Mucosa of rectum (tissue), 2 donors: Measurements from ENCODE around the gene CRY2.

Experiments
- H3K27ac ChIP-seq, 2 donors: one replicate each; pipeline ENCODE4 v1.7.0; 2013; ENCODE audit warnings: inconsistent platforms in 2 of 2, low read depth in 2 of 2, low read length in 2 of 2
- H3K27me3 ChIP-seq, 2 donors: one replicate each; pipeline ENCODE4 v1.7.0; 2013; ENCODE audit warnings: low read length in 2 of 2; ENCODE audit not compliant: control insufficient read depth in 2 of 2, insufficient read depth in 2 of 2
- H3K36me3 ChIP-seq, 2 donors: one replicate each; pipeline ENCODE4 v1.7.0; 2013; ENCODE audit warnings: low read length in 2 of 2; ENCODE audit not compliant: control insufficient read depth in 2 of 2, insufficient read depth in 2 of 2
- H3K4me1 ChIP-seq, 2 donors: one replicate each; pipeline ENCODE4 v1.7.0; 2013; ENCODE audit warnings: low read length in 2 of 2, mild to moderate bottlenecking in 1 of 2; ENCODE audit not compliant: control insufficient read depth in 2 of 2, insufficient read depth in 2 of 2
- H3K4me3 ChIP-seq, 2 donors: one replicate each; pipeline ENCODE4 v1.7.0; 2013; ENCODE audit warnings: low read length in 2 of 2
- H3K9ac ChIP-seq, 2 donors: one replicate each; pipeline ENCODE4 v1.7.0; 2013; ENCODE audit warnings: low read length in 2 of 2, low read depth in 1 of 2, mild to moderate bottlenecking in 1 of 2
- H3K9me3 ChIP-seq, 2 donors: one replicate each; pipeline ENCODE4 v1.7.0; 2013; ENCODE audit warnings: low read length in 2 of 2; ENCODE audit not compliant: control insufficient read depth in 2 of 2
- donor health status: healthy.
- donor health status: Normal muscosa, but diverticular disease.

CRY2 gene

DNA sequence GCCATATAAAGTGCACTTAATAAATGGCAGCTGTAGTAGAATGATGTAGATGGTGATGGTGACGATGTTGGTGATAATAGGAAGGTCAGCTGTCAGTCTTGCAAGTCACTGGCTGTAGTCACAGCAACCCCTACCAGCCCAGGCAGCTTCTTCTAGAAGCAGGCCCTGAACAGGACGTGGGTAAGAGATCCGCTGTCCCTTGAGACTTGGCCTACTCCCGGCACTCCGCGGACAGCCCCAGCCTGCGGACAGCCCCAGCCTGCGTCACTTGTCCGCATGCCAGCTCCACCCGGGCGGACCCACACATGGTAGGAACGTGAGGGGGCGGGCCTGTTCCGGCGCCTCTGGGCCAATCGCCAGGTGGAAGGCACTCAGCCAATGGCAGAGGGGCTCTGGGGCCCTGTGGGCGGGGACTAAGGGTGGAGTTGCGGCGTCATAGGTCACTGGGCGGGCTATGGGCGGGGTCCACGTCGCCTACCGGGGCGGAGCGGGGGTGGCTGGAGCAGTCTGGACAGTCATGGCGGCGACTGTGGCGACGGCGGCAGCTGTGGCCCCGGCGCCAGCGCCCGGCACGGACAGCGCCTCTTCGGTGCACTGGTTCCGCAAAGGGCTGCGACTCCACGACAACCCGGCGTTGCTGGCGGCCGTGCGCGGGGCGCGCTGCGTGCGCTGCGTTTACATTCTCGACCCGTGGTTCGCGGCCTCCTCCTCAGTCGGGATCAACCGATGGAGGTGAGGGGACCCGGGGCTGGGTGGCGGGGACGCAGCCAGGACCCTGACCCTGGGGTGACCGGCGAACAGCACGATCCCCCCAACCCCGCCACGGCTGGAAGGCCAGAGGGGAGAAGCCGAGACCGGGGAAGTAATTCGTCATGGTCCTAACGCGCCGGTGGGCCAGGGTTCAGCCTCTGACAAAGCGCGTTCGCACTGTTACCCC is at the start of gene CRY2:
CRY2 (plus strand) TSS at position 502 of the 937 bp plus-strand sequence; CDS start at position 518, 16 bp downstream.
- Histone ChIP-seq H3K27ac (peak within 1 kb of the TSS; percentile 94 to 96), H3K9me3 (no peaks in the 10 kb centered on the region), H3K4me3 (peak within 1 kb of the TSS; percentile 79 to 91), H3K27me3 (no peaks in the 10 kb centered on the region), H3K4me1 (peaks cover 25 to 37% of the 10 kb centered on the region in 2 donors), H3K36me3 (peaks cover 0 to 2% of the 10 kb centered on the region in 2 donors), H3K9ac (peak within 1 kb of the TSS; percentile 97 to 99)

DNA sequence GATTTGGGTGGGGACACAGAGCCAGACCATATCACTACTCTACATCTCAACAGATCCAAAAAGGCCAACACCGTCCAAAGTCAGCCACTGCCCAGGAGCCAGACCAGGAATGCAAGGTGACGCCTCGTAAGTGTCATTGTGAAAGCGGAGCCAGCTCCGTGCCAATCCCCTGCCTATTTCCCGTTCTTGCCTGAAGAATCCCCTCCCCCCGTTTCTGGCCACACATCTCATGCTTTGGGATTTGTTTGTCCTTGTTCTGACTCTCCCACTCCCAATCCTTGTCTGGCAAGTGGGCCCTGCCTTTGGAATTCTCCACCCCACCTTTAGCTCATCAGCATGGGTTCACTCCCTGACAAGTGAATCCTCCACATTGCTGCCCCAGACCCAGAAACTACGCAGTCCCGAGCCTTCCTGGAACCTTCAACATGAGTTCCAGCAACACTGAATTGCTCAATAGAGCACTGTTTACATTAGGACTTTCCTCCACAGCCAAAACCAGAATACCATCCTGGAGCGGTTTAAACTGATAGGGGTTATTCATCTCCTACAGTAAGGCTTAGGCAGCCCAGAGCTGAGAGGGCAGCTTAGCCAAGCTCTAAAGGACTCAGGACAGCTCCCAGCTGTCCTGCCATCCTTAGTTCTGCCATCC is 48.4 kb upstream of the CRY2 start:
- Histone ChIP-seq H3K4me1 (peaks cover 18 to 27% of the 10 kb centered on the region in 2 donors), H3K9ac (no peak overlapping the region), H3K36me3 (no peaks in the 10 kb centered on the region), H3K4me3 (no peak overlapping the region), H3K9me3 (no peaks in the 10 kb centered on the region), H3K27me3 (no peaks in the 10 kb centered on the region), H3K27ac (no peak overlapping the region)

DNA sequence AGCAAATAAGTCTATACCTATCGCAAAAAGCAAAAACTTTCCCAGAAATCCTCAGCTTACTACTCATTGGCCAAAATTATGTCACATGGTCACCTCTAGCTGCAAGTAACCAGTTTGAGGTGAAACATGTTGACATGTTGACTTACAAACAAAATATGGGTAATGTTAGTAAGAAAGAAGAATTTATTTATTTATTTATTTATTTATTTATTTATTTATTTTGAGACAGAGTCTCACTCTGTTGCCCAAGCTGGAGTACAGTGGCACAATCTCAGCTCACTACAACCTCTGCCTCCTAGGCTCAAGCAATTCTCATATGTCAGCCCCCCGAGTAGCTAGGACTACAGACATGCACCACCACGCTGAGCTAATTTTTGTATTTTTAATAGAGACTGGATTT is 47.7 kb upstream of the CRY2 start:
- Histone ChIP-seq H3K4me1 (peaks cover 18 to 23% of the 10 kb centered on the region in 2 donors), H3K36me3 (no peaks in the 10 kb centered on the region), H3K9me3 (no peaks in the 10 kb centered on the region), H3K9ac (no peak overlapping the region), H3K4me3 (no peak overlapping the region), H3K27ac (no peak overlapping the region), H3K27me3 (no peaks in the 10 kb centered on the region)

DNA sequence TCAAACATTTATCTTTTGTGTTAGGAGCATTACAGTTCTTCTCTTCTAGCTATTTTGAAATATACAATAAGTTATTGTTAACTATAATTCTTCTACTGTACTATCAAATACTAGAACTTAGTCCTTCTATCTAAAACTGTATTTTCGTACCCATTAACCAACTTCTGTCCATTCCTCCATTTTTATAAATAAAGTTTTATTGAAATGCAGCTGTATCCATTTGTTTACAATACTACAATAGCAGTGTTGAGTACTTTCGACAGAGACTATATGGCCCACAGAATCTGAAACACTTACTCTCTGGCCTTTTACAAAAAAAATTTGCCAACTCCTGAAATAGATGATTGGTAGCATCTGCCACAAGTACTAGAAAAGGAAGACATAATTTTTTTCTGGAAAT is 47.0 kb upstream of the CRY2 start:
- no peaks in the 10 kb centered on the region for H3K36me3 ChIP-seq
- no peak overlapping the region for H3K9ac ChIP-seq
- no peak overlapping the region for H3K27ac ChIP-seq
- no peaks in the 10 kb centered on the region for H3K9me3 ChIP-seq
- H3K4me3 ChIP-seq: no peak overlapping the region
- H3K27me3 ChIP-seq: no peaks in the 10 kb centered on the region
- peaks cover 18 to 23% of the 10 kb centered on the region in 2 donors for H3K4me1 ChIP-seq

DNA sequence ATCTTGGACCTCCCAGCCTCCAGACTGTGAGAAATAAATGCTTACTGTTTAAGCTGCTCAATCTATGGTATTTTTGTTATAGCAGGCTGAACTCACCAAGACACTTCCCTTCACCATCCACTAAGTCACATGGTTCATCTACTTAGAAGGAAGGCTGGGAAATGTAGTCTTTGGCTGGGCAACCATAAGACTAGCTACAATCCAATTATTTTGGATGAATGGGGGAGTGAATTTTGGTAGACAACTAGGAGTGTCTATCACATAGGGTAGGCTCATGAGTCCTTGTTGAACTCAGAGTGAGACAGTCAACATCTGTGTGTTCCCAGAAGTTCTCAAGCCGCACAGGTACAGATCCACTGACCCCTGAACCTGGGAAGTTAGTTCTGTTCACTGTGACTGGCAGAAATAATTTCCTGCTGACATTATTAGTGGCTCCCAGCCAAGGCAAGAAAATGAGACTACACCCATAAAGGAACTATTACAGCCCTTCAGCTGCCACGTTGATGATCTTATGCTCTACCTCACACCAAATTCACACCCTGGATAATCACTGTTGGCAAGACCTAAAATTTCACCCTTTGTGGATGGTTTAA is 45.5 kb upstream of the CRY2 start:
- Histone ChIP-seq H3K4me3 (no peak overlapping the region), H3K27ac (peak overlapping the region; percentile 85 to 88), H3K36me3 (peaks cover 0 to 8% of the 10 kb centered on the region in 2 donors), H3K9me3 (no peaks in the 10 kb centered on the region), H3K9ac (peak overlapping the region in 1 of 2 donors; percentile 62), H3K27me3 (no peaks in the 10 kb centered on the region), H3K4me1 (peaks cover 32 to 38% of the 10 kb centered on the region in 2 donors)

DNA sequence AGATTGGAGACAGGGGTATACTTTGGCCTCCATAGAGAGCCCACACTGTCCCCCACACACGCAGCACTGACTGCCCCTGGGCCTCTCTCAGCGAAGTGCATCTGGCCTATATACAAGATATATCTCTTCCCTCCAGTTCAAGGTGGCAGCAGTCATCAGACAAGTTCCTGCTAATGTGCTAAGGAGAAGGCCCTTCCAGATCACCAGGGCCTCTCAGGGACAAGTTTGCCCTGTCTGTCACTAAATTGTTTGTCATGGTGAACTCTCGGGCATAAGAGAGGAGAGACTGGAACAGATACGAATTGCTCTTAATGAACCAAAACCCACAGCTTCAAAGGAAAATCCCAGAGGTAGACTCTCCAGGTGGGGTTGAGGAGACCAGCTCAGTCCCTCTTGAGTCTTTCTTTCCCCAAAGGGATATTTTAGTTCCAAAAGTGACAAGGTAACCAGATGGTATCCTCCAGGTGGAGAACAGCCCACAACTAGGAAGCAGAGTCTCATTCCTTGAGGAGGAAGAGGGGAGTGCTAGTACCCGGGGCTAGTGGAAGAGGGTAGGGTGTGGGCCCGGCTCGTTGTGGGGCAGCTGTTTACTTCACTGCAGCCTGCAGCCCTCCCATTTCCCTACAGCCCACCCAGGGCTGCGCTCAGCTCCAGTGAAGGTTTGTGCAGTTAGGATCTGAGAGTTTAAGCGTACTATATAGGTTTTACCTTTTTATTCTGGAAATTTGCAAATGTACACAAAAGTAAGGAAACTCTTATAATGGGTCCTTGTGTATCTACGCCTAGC is 44.6 kb upstream of the CRY2 start:
- Histone ChIP-seq H3K9me3 (no peaks in the 10 kb centered on the region), H3K4me1 (peaks cover 41 to 47% of the 10 kb centered on the region in 2 donors), H3K27me3 (no peaks in the 10 kb centered on the region), H3K4me3 (no peak overlapping the region), H3K9ac (peak overlapping the region in 1 of 2 donors; percentile 62), H3K36me3 (peaks cover 0 to 15% of the 10 kb centered on the region in 2 donors), H3K27ac (peak overlapping the region; percentile 85 to 88)

DNA sequence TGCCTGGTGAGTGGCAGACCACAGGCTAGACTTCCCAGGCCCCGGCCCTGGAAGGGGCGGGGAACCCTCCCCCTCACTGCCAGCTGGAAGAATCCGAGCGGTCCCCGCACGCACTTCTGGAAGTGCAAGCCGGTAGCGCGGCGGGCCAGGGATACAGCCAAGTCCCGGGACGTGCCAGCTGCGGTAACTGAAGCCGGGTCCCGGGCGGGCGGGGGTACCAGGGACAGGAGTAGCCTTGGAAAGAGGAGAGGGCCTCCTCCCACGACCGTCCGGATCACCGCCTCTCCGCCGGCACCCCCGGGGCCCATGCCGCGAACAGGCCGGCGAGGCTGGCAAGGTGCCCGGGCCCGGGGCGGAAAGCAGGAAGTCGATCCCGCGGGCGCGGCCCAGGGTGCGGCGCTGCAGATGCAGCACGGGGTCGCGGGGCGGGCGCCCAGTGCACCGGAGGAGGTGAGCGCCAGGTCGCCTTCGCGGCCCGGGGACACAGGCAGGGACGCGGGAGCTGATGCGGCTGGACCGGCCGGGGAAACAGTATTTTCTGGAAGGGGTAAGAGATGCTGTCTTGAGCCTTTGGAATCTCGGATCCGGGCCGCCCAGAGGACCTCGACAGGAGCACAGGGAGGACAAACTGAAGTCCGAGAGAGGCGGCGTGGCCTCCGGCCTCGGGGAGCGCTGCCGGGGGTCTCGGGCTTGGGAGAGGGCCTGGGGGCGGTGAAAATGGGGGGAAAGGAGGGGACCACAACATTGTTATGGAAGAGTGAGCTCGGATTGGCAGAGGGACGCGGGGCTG is 43.1 kb upstream of the CRY2 start:
- no peaks in the 10 kb centered on the region for H3K27me3 ChIP-seq
- peak overlapping the region; percentile 85 to 88 for H3K4me3 ChIP-seq
- H3K9me3 ChIP-seq: no peaks in the 10 kb centered on the region
- peaks cover 0 to 24% of the 10 kb centered on the region in 2 donors for H3K36me3 ChIP-seq
- peaks cover 42 to 49% of the 10 kb centered on the region in 2 donors for H3K4me1 ChIP-seq
- peak overlapping the region; percentile 97 to 98 for H3K27ac ChIP-seq
- peak overlapping the region; percentile 95 to 97 for H3K9ac ChIP-seq

DNA sequence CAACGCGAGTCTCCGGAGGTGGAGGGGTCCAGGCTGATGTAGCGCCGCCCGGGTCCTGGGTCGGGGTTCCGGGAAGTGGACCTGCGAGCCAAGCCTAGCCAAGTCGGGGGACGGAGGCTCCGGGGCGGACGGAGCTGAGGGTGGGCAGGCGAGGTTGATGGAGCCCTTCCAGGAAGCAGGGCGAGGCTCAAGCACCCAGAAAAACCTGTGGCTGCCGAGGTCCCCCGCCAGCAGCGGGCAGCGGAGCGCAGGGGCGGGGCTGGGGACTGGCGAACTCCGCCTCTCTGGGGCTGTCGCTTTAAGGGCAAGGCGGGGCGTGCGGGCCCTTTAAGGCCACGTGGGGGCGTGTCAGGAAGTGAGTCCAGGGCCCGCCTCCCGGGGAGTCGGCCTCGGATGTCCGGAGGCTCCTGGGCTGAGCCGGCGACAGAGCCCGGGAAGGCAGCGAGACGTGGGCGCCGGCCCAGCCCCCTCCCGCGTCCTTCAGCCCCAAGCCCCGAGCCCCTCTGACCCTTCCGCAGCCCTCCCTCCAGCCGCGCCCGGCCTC is 42.4 kb upstream of the CRY2 start, which contains the start of gene SLC35C1:
SLC35C1 (plus strand) TSS at position 389 of the 544 bp plus-strand sequence. CDS start 653 bp downstream, outside the sequence.
- H3K36me3 ChIP-seq: peaks cover 0 to 29% of the 10 kb centered on the region in 2 donors
- H3K27me3 ChIP-seq: no peaks in the 10 kb centered on the region
- peaks cover 42 to 49% of the 10 kb centered on the region in 2 donors for H3K4me1 ChIP-seq
- H3K27ac ChIP-seq: peak within 1 kb of the TSS; percentile 97 to 98
- no peaks in the 10 kb centered on the region for H3K9me3 ChIP-seq
- peak within 1 kb of the TSS; percentile 95 to 97 for H3K9ac ChIP-seq
- peak within 1 kb of the TSS; percentile 85 to 88 for H3K4me3 ChIP-seq
